ENCODE results near the gene ANKH.

ANKH gene

GRCh38 chr5:14727928-14728458, 143.6 kb downstream of the ANKH start:
- Histone ChIP-seq H3K27me3 (ENCODE audit: control insufficient read depth, insufficient read depth, low read length) (no peaks in the 10 kb centered on the region), H3K36me3 (ENCODE audit: insufficient read depth, low read length) (no peaks in the 10 kb centered on the region), H3K9me3 (replicated peaks; ENCODE audit: low read length) (no peaks in the 10 kb centered on the region)

DNA sequence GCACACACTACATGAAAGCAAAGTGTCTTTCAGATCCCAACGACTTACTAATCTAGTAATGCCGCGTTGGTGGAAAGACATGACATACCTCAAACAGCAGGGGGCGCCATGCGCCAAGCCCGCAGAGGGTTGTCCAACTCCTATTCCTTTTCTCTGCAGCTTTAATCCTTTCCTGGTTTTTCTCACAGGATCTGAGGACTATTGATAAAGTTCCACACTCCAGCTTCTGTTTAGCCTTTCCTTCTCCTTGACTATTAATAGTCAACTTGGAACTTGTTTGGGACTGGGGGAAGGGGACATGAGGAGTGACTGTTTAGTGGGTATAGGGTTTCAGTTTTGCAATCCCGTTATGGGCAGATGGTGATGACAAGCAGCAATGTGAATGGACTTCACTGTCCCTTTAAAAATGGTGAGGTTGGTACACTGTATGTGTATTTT, 144.1 kb downstream of the ANKH start:
- H3K4me3 ChIP-seq (ENCODE audit: low read length): no peak overlapping the region
- no peaks in the 10 kb centered on the region for H3K9me3 ChIP-seq (replicated peaks; ENCODE audit: low read length)
- H3K27me3 ChIP-seq (ENCODE audit: control insufficient read depth, insufficient read depth, low read length): no peaks in the 10 kb centered on the region
- peaks cover 23% of the 10 kb centered on the region for H3K4me1 ChIP-seq (ENCODE audit: control insufficient read depth, insufficient read depth, low read length)
- peak overlapping the region; percentile 40 for H3K4me2 ChIP-seq (ENCODE audit: low read length)
- no peaks in the 10 kb centered on the region for H3K36me3 ChIP-seq (ENCODE audit: insufficient read depth, low read length)
- no peak overlapping the region for H3K9ac ChIP-seq (ENCODE audit: low read depth, low read length)

More at GRCh38 chr5:14727928-14728458, 143.6 kb downstream of the ANKH start:
- H3K4me2 ChIP-seq (ENCODE audit: low read length): no peak overlapping the region
- H3K4me3 ChIP-seq (ENCODE audit: low read length): no peak overlapping the region
- no peak overlapping the region for H3K9ac ChIP-seq (ENCODE audit: low read depth, low read length)
- H3K4me1 ChIP-seq (ENCODE audit: control insufficient read depth, insufficient read depth, low read length): peaks cover 17% of the 10 kb centered on the region

DNA sequence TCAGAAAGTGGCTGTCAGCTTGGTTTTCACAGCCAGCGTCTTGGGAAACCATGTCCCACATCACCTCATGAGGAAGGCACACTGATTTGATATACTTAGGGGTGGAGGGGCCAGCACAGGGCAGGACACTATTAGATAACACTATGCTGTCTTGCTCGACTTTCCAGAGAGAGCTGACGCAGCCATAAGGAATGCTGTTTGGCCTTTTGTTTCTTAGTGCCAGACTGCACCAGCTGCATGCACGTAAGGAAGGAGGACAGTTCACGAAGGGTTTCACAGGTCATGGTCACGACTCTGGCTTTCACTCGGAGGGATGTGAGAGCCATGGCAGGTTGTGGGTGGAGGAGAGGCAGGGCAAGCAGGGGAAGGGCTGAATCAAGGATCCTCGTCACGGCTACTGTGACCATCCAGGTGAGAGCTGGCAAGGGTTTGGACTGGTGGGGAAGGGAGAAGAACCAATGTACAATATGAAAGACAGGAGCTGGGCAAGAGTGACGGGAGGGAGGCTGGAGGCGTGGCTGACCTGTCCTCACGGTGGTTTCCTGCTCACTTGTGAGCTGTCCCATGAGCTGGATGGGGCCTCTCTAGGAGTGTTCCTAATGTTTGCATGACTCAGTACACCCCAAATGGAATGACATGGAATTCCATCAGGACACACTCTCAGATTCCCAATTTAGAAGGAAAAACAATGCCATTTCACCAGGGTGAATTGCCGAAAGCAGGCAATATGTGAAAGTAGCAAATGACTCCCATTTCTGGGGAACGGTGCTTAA, 145.3 kb downstream of the ANKH start:
- Histone ChIP-seq H3K4me2 (ENCODE audit: low read length) (no peak overlapping the region), H3K27me3 (ENCODE audit: control insufficient read depth, insufficient read depth, low read length) (no peaks in the 10 kb centered on the region), H3K9me3 (replicated peaks; ENCODE audit: low read length) (no peaks in the 10 kb centered on the region), H3K9ac (ENCODE audit: low read depth, low read length) (no peak overlapping the region), H3K36me3 (ENCODE audit: insufficient read depth, low read length) (no peaks in the 10 kb centered on the region), H3K4me1 (ENCODE audit: control insufficient read depth, insufficient read depth, low read length) (peaks cover 28% of the 10 kb centered on the region), H3K4me3 (ENCODE audit: low read length) (no peak overlapping the region)

GRCh38 chr5:14724633-14725032, 146.9 kb downstream of the ANKH start:
- Histone ChIP-seq H3K9ac (ENCODE audit: low read depth, low read length) (no peak overlapping the region), H3K4me2 (ENCODE audit: low read length) (no peak overlapping the region), H3K36me3 (ENCODE audit: insufficient read depth, low read length) (no peaks in the 10 kb centered on the region), H3K27me3 (ENCODE audit: control insufficient read depth, insufficient read depth, low read length) (no peaks in the 10 kb centered on the region), H3K9me3 (replicated peaks; ENCODE audit: low read length) (no peaks in the 10 kb centered on the region), H3K4me3 (ENCODE audit: low read length) (no peak overlapping the region), H3K4me1 (ENCODE audit: control insufficient read depth, insufficient read depth, low read length) (peaks cover 40% of the 10 kb centered on the region)

DNA sequence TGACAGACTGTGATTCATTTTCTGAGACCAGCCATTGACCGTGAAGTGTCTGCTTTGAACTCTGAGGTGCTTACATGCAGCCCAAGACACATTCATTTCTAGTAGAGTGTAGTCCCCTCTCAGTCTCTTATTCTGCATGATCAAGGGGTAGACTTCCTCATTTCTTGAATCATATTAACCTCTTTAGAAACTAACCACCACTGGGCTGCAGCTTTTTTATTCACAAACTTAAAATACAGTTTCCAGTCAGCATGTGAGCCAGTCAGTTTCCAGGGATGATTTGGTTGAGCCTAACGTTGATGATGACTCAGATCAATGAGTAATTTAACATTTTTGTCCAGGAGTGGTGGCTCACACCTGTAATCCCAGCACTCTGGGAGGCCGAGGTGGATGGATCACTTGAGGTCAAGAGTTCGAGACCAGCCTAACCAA, 147.9 kb downstream of the ANKH start:
- Histone ChIP-seq H3K36me3 (ENCODE audit: insufficient read depth, low read length) (no peaks in the 10 kb centered on the region), H3K9me3 (replicated peaks; ENCODE audit: low read length) (no peaks in the 10 kb centered on the region), H3K4me2 (ENCODE audit: low read length) (no peak overlapping the region), H3K4me1 (ENCODE audit: control insufficient read depth, insufficient read depth, low read length) (peaks cover 40% of the 10 kb centered on the region), H3K27me3 (ENCODE audit: control insufficient read depth, insufficient read depth, low read length) (no peaks in the 10 kb centered on the region), H3K4me3 (ENCODE audit: low read length) (no peak overlapping the region), H3K9ac (ENCODE audit: low read depth, low read length) (no peak overlapping the region)

- H3K9me3 ChIP-seq (replicated peaks; ENCODE audit: low read length): no peaks in the 10 kb centered on the region
- no peaks in the 10 kb centered on the region for H3K36me3 ChIP-seq (ENCODE audit: insufficient read depth, low read length)
- no peak overlapping the region for H3K4me3 ChIP-seq (ENCODE audit: low read length)
- H3K4me2 ChIP-seq (ENCODE audit: low read length): no peak overlapping the region
- no peak overlapping the region for H3K9ac ChIP-seq (ENCODE audit: low read depth, low read length)
- H3K4me1 ChIP-seq (ENCODE audit: control insufficient read depth, insufficient read depth, low read length): peaks cover 39% of the 10 kb centered on the region
- H3K27me3 ChIP-seq (ENCODE audit: control insufficient read depth, insufficient read depth, low read length): no peaks in the 10 kb centered on the region
Measured at GRCh38 chr5:14722923-14723322, 148.7 kb downstream of the ANKH start.

- no peaks in the 10 kb centered on the region for H3K27me3 ChIP-seq (ENCODE audit: control insufficient read depth, insufficient read depth, low read length)
Measured at GRCh38 chr5:14721990-14722656, 149.5 kb downstream of the ANKH start.

GRCh38 chr5:14720236-14720923, 151.2 kb downstream of the ANKH start:
- peaks cover 8% of the 10 kb centered on the region for H3K36me3 ChIP-seq (ENCODE audit: insufficient read depth, low read length)
- H3K9ac ChIP-seq (ENCODE audit: low read depth, low read length): no peak overlapping the region
- no peaks in the 10 kb centered on the region for H3K9me3 ChIP-seq (replicated peaks; ENCODE audit: low read length)
- H3K4me2 ChIP-seq (ENCODE audit: low read length): no peak overlapping the region
- H3K4me1 ChIP-seq (ENCODE audit: control insufficient read depth, insufficient read depth, low read length): peaks cover 24% of the 10 kb centered on the region
- H3K4me3 ChIP-seq (ENCODE audit: low read length): no peak overlapping the region
- H3K27me3 ChIP-seq (ENCODE audit: control insufficient read depth, insufficient read depth, low read length): no peaks in the 10 kb centered on the region

More at GRCh38 chr5:14721990-14722656, 149.5 kb downstream of the ANKH start:
- Histone ChIP-seq H3K4me1 (ENCODE audit: control insufficient read depth, insufficient read depth, low read length) (peaks cover 33% of the 10 kb centered on the region), H3K4me3 (ENCODE audit: low read length) (no peak overlapping the region), H3K36me3 (ENCODE audit: insufficient read depth, low read length) (no peaks in the 10 kb centered on the region), H3K4me2 (ENCODE audit: low read length) (no peak overlapping the region), H3K9ac (ENCODE audit: low read depth, low read length) (no peak overlapping the region), H3K9me3 (replicated peaks; ENCODE audit: low read length) (no peaks in the 10 kb centered on the region)

- Histone ChIP-seq H3K4me1 (ENCODE audit: control insufficient read depth, insufficient read depth, low read length) (peaks cover 29% of the 10 kb centered on the region), H3K4me3 (ENCODE audit: low read length) (no peak overlapping the region), H3K36me3 (ENCODE audit: insufficient read depth, low read length) (peaks cover 14% of the 10 kb centered on the region), H3K9me3 (replicated peaks; ENCODE audit: low read length) (no peaks in the 10 kb centered on the region), H3K9ac (ENCODE audit: low read depth, low read length) (no peak overlapping the region), H3K4me2 (ENCODE audit: low read length) (no peak overlapping the region), H3K27me3 (ENCODE audit: control insufficient read depth, insufficient read depth, low read length) (no peaks in the 10 kb centered on the region)
Measured at GRCh38 chr5:14718778-14719177, 152.8 kb downstream of the ANKH start.

DNA sequence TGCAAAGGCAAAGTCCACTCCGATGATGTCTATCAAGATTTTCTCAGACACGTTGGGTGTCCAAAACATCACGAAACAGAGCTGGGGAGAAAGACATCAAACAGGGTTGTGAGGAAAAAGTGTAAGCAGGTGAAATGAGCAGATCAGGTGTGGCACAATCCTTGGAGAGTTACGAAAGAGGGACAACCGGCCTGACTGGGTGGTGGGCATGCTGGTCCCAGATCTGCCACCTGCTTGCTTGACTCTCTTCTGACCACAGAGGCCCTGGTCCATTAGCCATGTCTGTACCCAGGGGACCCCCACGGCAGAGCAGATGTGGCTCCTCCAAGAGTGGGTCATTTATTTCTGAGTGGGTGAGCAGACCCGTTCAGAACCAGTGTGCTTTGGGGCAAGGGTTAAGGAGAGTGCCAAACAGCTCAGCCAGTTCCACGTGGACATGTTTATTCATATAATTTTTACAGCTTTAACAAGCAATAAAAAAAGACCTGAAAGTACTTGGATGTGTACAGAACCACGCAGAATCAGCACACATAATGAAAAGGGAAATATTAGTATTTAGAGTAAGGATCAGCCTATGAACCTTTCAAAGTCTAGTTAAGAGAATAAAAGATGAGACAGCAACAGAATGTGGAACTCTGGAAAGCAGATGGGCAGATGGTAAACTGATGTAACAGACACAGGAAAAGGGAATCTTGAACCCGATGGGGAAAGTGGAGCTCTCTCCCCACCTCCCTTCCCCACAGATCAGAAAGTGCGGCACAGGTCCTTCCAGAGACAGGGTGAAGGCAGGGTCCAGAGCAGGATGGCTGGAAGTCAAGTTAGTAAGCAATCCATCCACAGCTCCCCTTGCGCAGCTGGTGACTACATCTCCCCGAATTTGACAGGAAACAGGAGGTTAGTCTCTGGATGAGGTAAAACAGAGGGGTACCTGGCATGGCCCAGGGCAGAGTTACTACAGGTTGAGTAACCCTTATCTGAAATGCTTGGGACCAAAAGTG, 154.5 kb downstream of the ANKH start:
- Histone ChIP-seq H3K4me1 (ENCODE audit: control insufficient read depth, insufficient read depth, low read length) (peaks cover 19% of the 10 kb centered on the region), H3K36me3 (ENCODE audit: insufficient read depth, low read length) (peaks cover 31% of the 10 kb centered on the region), H3K9me3 (replicated peaks; ENCODE audit: low read length) (no peaks in the 10 kb centered on the region), H3K4me2 (ENCODE audit: low read length) (no peak overlapping the region), H3K4me3 (ENCODE audit: low read length) (no peak overlapping the region), H3K9ac (ENCODE audit: low read depth, low read length) (no peak overlapping the region), H3K27me3 (ENCODE audit: control insufficient read depth, insufficient read depth, low read length) (no peaks in the 10 kb centered on the region)

Measured in skeletal muscle satellite cell (primary cell).